ENCODE measurements around the gene GPX4. TPM values are rescaled to one million over a fixed set of nuclear protein-coding genes. Genes with fewer than 3 reads are reported as not detected.
A peak's percentile ranks its signal among the peaks of the same experiment; 100 is the strongest.

GPX4 gene
- total RNA-seq, 1 donor from 2014 or later, result 190 TPM

DNA sequence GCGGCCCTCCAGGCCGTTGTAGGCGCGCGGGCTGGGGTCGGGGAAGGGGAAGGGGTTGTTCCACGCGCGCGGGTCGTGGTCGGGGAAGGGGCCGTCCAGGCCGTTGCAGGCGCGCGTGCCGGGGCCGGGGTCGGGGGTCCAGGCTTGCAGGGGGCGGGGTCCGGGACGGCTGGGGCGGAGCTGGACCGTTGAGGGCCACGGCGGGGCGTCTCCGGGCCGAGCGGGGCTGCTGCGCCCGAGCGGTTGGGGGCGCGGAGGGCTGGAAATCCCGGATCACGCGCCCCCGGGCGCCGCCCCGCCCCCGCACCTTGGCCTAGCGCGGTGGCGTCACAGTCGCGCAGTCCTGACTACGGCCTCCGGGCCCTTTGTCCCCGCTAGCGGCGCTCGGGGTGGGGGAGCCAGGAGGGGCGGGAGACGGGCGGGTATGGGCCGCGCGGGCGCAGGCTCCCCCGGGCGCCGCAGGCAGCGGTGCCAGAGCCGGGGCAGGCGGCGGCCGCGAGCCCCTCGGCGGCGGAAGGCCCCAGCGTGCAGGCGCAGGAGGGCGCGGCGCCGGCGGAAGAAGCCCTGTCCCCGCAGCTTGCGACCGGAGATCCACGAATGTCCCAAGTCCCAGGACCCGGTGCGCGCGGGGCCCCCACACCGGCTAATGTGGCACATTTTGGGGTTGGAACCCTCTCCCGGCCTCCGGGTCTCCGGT, 665 bp downstream of the GPX4 start:
- peak; percentile 61 to 78 for DNase-seq (ENCODE audit: low spot score in 2 of 2, unreplicated experiment in 2 of 2)
- peak overlapping the region; percentile 71 for H3K4me3 Mint-ChIP-seq

DNA sequence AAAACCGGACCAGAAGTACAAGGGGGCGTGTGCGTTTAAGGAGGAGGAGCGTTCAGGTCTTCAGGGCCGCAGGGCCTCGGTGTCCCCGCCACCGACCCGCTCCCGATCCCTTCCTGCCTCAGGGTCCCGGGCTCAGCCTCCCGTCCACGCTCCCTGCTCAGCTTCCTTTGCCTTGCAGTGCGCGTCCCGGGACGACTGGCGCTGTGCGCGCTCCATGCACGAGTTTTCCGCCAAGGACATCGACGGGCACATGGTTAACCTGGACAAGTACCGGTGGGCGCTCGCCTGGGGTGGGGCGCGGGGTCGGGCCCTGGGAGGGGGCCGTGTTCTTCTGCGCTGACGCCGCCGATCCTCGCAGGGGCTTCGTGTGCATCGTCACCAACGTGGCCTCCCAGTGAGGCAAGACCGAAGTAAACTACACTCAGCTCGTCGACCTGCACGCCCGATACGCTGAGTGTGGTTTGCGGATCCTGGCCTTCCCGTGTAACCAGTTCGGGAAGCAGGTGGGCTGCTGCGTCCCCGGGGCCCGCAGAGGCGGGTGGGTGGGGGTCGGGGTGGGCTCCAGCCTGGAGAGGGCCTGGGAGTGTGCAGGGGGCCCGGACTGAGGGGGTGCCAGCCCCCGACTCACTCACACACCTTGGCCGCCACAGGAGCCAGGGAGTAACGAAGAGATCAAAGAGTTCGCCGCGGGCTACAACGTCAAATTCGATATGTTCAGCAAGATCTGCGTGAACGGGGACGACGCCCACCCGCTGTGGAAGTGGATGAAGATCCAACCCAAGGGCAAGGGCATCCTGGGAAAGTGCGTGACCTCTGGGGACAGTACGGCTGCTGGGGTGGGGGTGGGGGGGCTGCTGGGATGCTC, 1.4 kb downstream of the GPX4 start:
- DNase-seq (ENCODE audit: low spot score in 2 of 2, unreplicated experiment in 2 of 2), result peak in 1 of 2 experiments; percentile 61
- Mint-ChIP-seq H3K4me1 (peaks cover 28% of the 10 kb centered on the region), H3K9me3 (no peaks in the 10 kb centered on the region), H3K27me3 (ENCODE audit: low read depth) (no peaks in the 10 kb centered on the region), H3K36me3 (no peaks in the 10 kb centered on the region), H3K27ac (peak overlapping the region; percentile 82), H3K4me3 (peak overlapping the region; percentile 71)
- TF ChIP-seq, protein P1, sequence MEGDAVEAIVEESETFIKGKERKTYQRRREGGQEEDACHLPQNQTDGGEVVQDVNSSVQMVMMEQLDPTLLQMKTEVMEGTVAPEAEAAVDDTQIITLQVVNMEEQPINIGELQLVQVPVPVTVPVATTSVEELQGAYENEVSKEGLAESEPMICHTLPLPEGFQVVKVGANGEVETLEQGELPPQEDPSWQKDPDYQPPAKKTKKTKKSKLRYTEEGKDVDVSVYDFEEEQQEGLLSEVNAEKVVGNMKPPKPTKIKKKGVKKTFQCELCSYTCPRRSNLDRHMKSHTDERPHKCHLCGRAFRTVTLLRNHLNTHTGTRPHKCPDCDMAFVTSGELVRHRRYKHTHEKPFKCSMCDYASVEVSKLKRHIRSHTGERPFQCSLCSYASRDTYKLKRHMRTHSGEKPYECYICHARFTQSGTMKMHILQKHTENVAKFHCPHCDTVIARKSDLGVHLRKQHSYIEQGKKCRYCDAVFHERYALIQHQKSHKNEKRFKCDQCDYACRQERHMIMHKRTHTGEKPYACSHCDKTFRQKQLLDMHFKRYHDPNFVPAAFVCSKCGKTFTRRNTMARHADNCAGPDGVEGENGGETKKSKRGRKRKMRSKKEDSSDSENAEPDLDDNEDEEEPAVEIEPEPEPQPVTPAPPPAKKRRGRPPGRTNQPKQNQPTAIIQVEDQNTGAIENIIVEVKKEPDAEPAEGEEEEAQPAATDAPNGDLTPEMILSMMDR (IDR thresholded peaks at IDR 0.05; ENCODE audit: unreplicated experiment), result no peak

More for the DNA sequence above, 665 bp downstream of the GPX4 start:
- TF ChIP-seq, protein P1 (IDR thresholded peaks at IDR 0.05; ENCODE audit: unreplicated experiment), result no peak
- Mint-ChIP-seq H3K36me3 (no peaks in the 10 kb centered on the region), H3K4me1 (peaks cover 28% of the 10 kb centered on the region), H3K9me3 (no peaks in the 10 kb centered on the region), H3K27ac (peak overlapping the region; percentile 82), H3K27me3 (ENCODE audit: low read depth) (no peaks in the 10 kb centered on the region)

DNA sequence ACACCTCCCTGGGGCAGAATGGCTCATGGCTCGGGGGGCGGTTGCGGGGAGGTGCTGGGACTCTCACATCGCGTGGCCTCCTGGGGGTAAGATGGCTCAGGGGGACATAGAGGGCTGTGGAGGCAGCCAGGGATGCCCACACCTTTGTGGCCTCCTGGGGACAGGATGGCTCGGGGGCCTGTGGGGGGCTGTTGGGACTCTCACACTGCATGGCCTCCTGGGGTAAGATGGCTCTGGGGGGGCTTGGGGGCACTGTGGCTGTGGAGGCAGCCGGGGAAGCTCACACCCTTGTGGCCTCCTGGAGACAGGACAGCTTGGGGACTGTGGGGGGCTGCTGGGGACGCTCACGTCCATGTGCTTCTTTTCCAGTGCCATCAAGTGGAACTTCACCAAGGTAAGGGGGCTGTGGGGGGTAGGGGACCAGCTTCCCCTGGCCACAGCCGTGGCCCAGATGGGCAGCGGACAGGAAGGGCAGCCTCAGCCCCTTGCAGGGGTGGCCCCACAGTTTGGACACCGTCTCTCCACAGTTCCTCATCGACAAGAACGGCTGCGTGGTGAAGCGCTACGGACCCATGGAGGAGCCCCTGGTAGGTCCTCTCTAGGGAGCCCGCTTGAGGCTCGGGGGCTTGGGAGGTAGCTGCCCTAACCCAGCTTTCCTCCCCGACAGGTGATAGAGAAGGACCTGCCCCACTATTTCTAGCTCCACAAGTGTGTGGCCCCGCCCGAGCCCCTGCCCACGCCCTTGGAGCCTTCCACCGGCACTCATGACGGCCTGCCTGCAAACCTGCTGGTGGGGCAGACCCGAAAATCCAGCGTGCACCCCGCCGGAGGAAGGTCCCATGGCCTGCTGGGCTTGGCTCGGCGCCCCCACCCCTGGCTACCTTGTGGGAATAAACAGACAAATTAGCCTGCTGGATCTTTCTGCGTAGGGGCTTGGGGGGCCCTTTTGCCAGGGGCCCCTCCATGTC, 2.4 kb downstream of the GPX4 start:
- Mint-ChIP-seq H3K4me3 (peak overlapping the region; percentile 38), H3K4me1 (peaks cover 28% of the 10 kb centered on the region), H3K9me3 (no peaks in the 10 kb centered on the region), H3K36me3 (no peaks in the 10 kb centered on the region), H3K27me3 (ENCODE audit: low read depth) (no peaks in the 10 kb centered on the region), H3K27ac (no peak overlapping the region)
- TF ChIP-seq, protein P1 (IDR thresholded peaks at IDR 0.05; ENCODE audit: unreplicated experiment), result no peak
- DNase-seq (ENCODE audit: low spot score in 2 of 2, unreplicated experiment in 2 of 2), result no peak

DNA sequence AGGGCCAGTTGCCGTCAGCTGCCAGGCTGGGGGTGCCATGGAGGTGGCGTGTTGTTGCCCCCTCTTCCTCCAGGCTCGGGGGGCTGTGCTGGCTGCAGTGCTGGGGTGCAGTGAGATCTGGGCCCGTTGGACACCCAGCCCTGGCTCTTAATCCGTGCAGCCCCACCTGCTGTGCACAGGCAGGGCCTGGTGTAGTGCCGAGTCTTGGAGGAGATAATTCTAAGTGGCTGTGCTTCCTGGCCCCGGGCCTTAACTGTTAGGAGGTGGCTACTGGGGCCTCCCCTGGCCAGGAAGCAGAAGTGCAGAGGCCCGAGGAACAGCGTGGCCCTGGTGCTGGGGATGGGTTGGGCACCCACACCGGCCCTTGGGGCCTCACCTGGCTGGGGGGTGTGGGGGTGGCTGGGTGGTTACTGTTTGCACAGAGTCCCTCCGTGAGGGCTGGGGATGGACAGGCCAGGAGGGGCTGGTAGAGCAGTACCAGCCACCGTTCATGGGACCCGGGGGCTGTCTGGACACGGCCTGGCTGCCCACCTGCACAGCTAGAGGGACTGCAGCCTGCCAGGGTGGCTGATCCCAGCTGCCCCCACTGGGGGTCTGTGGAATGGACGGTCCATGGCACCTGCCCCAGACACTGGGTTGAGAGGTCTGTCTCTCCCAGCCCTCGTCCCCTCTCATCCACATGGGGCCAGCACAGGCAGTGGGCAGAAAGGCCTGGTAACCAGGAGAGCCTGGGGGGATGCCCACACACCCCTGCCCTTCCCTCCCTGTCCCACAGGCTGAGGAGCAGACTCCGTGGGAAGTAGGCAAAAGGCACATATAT, 3.3 kb downstream of the GPX4 start:
- Mint-ChIP-seq H3K36me3 (no peaks in the 10 kb centered on the region), H3K4me3 (peak overlapping the region; percentile 38), H3K27me3 (ENCODE audit: low read depth) (no peaks in the 10 kb centered on the region), H3K27ac (no peak overlapping the region), H3K9me3 (no peaks in the 10 kb centered on the region), H3K4me1 (peaks cover 21% of the 10 kb centered on the region)
- TF ChIP-seq, protein P1 (IDR thresholded peaks at IDR 0.05; ENCODE audit: unreplicated experiment), result no peak
- no peak for DNase-seq (ENCODE audit: low spot score in 2 of 2, unreplicated experiment in 2 of 2)
